ENCODE results near the gene PCDHA3.
"Not testable (repeated sequence)": the region's sequence is repeated elsewhere in the genome, so short reads cannot be mapped to it uniquely, and the experiment has no call there.

PCDHA3 gene

DNA sequence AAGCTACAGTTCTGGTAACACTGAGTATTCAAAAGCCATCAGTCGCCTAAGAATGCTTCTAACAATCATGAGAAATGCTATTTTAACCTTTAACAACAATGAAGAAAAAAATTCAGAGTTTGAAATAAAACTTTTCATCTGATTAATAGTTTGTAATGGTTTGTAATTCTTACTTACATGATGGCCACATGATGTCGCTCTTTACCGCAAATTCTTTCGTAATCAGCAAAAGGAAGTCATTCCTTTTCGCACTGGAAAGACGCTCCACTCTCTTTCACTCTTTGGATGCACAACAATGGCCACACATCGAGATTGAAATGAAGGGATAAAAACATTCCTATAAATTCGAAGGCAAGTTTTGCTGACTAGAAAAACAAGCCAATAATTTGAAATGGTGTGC, 33.1 kb downstream of the PCDHA3 start, which contains the start of gene PCDHA7:
Gene PCDHA7 (plus strand): TSS at position 277 of the 400 bp plus-strand sequence. CDS start 115 bp downstream, at position 392.
- no peaks in the 10 kb centered on the region for H3K9me3 ChIP-seq (ENCODE audit: insufficient read depth, low read depth, low read length)
- no peaks in the 10 kb centered on the region for H3F3A ChIP-seq (ENCODE audit: low read depth)
- H3K79me2 ChIP-seq (ENCODE audit: insufficient read depth, low read length) = no peaks in the 10 kb centered on the region
- H3K9ac ChIP-seq (ENCODE audit: low read depth, low read length, poor library complexity, severe bottlenecking) = no peak within 1 kb of the TSS
- no peak within 1 kb of the TSS for H3K4me3 ChIP-seq (ENCODE audit: low read length, poor library complexity, severe bottlenecking)
- H4K20me1 ChIP-seq (ENCODE audit: insufficient read depth, low read length, poor library complexity, severe bottlenecking) = no peaks in the 10 kb centered on the region
- no peaks in the 10 kb centered on the region for H3K4me1 ChIP-seq (ENCODE audit: insufficient read depth, low read length, poor library complexity, severe bottlenecking)
- no peak within 1 kb of the TSS for H3K4me2 ChIP-seq (ENCODE audit: low read depth, low read length, poor library complexity, severe bottlenecking)
- no peak within 1 kb of the TSS for H2AFZ ChIP-seq (ENCODE audit: low read length)
- no peaks in the 10 kb centered on the region for H3K36me3 ChIP-seq (ENCODE audit: insufficient read depth, low read length)
- TF ChIP-seq, protein P1, sequence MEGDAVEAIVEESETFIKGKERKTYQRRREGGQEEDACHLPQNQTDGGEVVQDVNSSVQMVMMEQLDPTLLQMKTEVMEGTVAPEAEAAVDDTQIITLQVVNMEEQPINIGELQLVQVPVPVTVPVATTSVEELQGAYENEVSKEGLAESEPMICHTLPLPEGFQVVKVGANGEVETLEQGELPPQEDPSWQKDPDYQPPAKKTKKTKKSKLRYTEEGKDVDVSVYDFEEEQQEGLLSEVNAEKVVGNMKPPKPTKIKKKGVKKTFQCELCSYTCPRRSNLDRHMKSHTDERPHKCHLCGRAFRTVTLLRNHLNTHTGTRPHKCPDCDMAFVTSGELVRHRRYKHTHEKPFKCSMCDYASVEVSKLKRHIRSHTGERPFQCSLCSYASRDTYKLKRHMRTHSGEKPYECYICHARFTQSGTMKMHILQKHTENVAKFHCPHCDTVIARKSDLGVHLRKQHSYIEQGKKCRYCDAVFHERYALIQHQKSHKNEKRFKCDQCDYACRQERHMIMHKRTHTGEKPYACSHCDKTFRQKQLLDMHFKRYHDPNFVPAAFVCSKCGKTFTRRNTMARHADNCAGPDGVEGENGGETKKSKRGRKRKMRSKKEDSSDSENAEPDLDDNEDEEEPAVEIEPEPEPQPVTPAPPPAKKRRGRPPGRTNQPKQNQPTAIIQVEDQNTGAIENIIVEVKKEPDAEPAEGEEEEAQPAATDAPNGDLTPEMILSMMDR (conservative IDR thresholded peaks at IDR 0.05; ENCODE audit: low read length) = no peak
- no peak for TF ChIP-seq EZH2phosphoT487 (IDR thresholded peaks at IDR 0.05; ENCODE audit: borderline replicate concordance)
- no peaks in the 10 kb centered on the region for H3K27me3 ChIP-seq (ENCODE audit: insufficient read depth, low read length, poor library complexity, severe bottlenecking)
- H3K9me2 ChIP-seq (replicated peaks; ENCODE audit: low read depth, low read length) = no peaks in the 10 kb centered on the region

- not testable (repeated sequence) for H3K36me3 ChIP-seq (ENCODE audit: insufficient read depth, low read length); H2AFZ ChIP-seq (ENCODE audit: low read length); H4K20me1 ChIP-seq (ENCODE audit: insufficient read depth, low read length, poor library complexity, severe bottlenecking); H3K9ac ChIP-seq (ENCODE audit: low read depth, low read length, poor library complexity, severe bottlenecking); H3K9me3 ChIP-seq (ENCODE audit: insufficient read depth, low read depth, low read length); H3K79me2 ChIP-seq (ENCODE audit: insufficient read depth, low read length); H3K4me3 ChIP-seq (ENCODE audit: low read length, poor library complexity, severe bottlenecking); H3K4me2 ChIP-seq (ENCODE audit: low read depth, low read length, poor library complexity, severe bottlenecking); H3K9me2 ChIP-seq (replicated peaks; ENCODE audit: low read depth, low read length); H3K4me1 ChIP-seq (ENCODE audit: insufficient read depth, low read length, poor library complexity, severe bottlenecking); H3K27me3 ChIP-seq (ENCODE audit: insufficient read depth, low read length, poor library complexity, severe bottlenecking); H3F3A ChIP-seq (ENCODE audit: low read depth)
These were observed 33.7 kb downstream of the PCDHA3 start for GRCh38 chr5:140834439-140835008.

DNA sequence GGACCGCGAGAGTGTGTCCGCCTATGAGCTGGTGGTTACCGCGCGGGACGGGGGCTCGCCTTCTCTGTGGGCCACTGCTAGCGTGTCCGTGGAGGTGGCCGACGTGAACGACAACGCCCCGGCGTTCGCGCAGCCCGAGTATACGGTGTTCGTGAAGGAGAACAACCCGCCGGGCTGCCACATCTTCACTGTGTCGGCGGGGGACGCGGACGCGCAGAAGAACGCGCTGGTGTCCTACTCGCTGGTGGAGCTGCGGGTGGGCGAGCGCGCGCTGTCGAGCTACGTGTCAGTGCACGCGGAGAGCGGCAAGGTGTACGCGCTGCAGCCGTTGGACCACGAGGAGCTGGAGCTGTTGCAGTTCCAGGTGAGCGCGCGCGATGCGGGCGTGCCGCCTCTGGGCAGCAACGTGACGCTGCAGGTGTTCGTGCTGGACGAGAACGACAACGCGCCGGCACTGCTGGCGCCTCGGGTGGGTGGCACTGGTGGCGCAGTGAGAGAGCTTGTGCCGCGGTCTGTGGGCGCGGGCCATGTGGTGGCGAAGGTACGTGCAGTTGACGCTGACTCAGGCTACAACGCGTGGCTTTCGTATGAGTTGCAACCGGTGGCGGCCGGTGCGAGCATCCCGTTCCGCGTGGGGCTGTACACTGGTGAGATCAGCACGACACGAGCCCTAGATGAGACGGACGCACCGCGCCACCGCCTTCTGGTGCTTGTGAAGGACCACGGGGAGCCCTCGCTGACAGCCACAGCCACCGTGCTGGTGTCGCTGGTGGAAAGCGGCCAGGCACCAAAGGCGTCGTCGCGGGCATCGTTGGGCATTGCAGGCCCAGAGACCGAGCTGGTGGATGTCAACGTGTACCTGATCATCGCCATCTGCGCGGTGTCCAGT, 35.0 kb downstream of the PCDHA3 start:
- TF ChIP-seq, protein P1 (conservative IDR thresholded peaks at IDR 0.05; ENCODE audit: low read length) = no peak
- TF ChIP-seq EZH2phosphoT487 (IDR thresholded peaks at IDR 0.05; ENCODE audit: borderline replicate concordance) = no peak
- H2AFZ ChIP-seq (ENCODE audit: low read length) = no peak overlapping the region
- H3K36me3 ChIP-seq (ENCODE audit: insufficient read depth, low read length) = no peaks in the 10 kb centered on the region
- H3F3A ChIP-seq (ENCODE audit: low read depth) = no peaks in the 10 kb centered on the region
- H3K4me3 ChIP-seq (ENCODE audit: low read length, poor library complexity, severe bottlenecking) = no peak overlapping the region
- no peaks in the 10 kb centered on the region for H3K4me1 ChIP-seq (ENCODE audit: insufficient read depth, low read length, poor library complexity, severe bottlenecking)
- no peaks in the 10 kb centered on the region for H3K9me2 ChIP-seq (replicated peaks; ENCODE audit: low read depth, low read length)
- no peaks in the 10 kb centered on the region for H3K79me2 ChIP-seq (ENCODE audit: insufficient read depth, low read length)
- no peaks in the 10 kb centered on the region for H3K9me3 ChIP-seq (ENCODE audit: insufficient read depth, low read depth, low read length)
- H3K9ac ChIP-seq (ENCODE audit: low read depth, low read length, poor library complexity, severe bottlenecking) = no peak overlapping the region
- H3K4me2 ChIP-seq (ENCODE audit: low read depth, low read length, poor library complexity, severe bottlenecking) = no peak overlapping the region
- no peaks in the 10 kb centered on the region for H3K27me3 ChIP-seq (ENCODE audit: insufficient read depth, low read length, poor library complexity, severe bottlenecking)
- no peaks in the 10 kb centered on the region for H4K20me1 ChIP-seq (ENCODE audit: insufficient read depth, low read length, poor library complexity, severe bottlenecking)
